ENCODE measurements around the gene SEC24C. TPM values are rescaled to one million over a fixed set of nuclear protein-coding genes. Genes with fewer than 3 reads are reported as not detected.

SEC24C gene
- total RNA-seq, 1 donor from 2014 or later: 67.6 TPM

GRCh38 chr10:73814276-73814895, 70.2 kb downstream of the SEC24C start:
- DNase-seq: no peak

GRCh38 chr10:73814896-73815718, 70.9 kb downstream of the SEC24C start:
- DNase-seq: peak; percentile 43

- DNase-seq: no peak
These were observed 71.5 kb downstream of the SEC24C start for GRCh38 chr10:73815719-73816030.

GRCh38 chr10:73816917-73817729, 73.0 kb downstream of the SEC24C start:
- no peak for DNase-seq

GRCh38 chr10:73817826-73818225, 73.7 kb downstream of the SEC24C start:
- DNase-seq: no peak

GRCh38 chr10:73818402-73818801, 74.2 kb downstream of the SEC24C start:
- no peak for DNase-seq

- DNase-seq: no peak
These were observed 74.9 kb downstream of the SEC24C start for GRCh38 chr10:73819081-73819480.

- DNase-seq: peak; percentile 78
These were observed 75.4 kb downstream of the SEC24C start for GRCh38 chr10:73819513-73820093.

Other genes starting within 250 kb of the SEC24C start
- gene PPP3CB, start 248.3 kb upstream of the SEC24C start, total RNA-seq: 12.6 and 19.6 TPM in 2 replicates
- gene USP54, start 153.0 kb upstream of the SEC24C start, total RNA-seq: 8.8 and 10.1 TPM in 2 replicates
- gene MYOZ1, start 102.9 kb upstream of the SEC24C start, total RNA-seq: not detected in 2 replicates
- under 0.01 TPM in 1 of 2 replicates, not detected in the other for gene SYNPO2L, start 88.3 kb upstream of the SEC24C start, total RNA-seq
- 1.9 and 2.1 TPM in 2 replicates for gene AGAP5, start 46.3 kb upstream of the SEC24C start, total RNA-seq
- gene CHCHD1, start 37.7 kb downstream of the SEC24C start, total RNA-seq: 18.2 and 19.4 TPM in 2 replicates
- gene ZSWIM8, start 41.2 kb downstream of the SEC24C start, total RNA-seq: 66.4 and 71.8 TPM in 2 replicates
- 10.9 and 13.4 TPM in 2 replicates for gene NDST2, start 67.2 kb downstream of the SEC24C start, total RNA-seq
- gene CAMK2G, start 130.2 kb downstream of the SEC24C start, total RNA-seq: 27.9 and 35.1 TPM in 2 replicates
- 13.4 and 13.8 TPM in 2 replicates for gene PLAU, start 166.8 kb downstream of the SEC24C start, total RNA-seq